Lung (tissue), 12 donors: ENCODE results near the gene IGSF6. TPM values are rescaled to one million over a fixed set of nuclear protein-coding genes. Genes with fewer than 3 reads are reported as not detected.
"Not testable (repeated sequence)": the region's sequence is repeated elsewhere in the genome, so short reads cannot be mapped to it uniquely, and the experiment has no call there.

ENCODE experiments used
- ATAC-seq: fragments of 200-7000 bp; cut with Tn5 transposase; one replicate; pipeline ENCODE4 v1.9.1; 2020; ENCODE audit warnings: moderate number of reproducible peaks; ENCODE audit not compliant: insufficient read depth, low FRiP score
- DNase-seq, 3 donors: peaks; one replicate each; pipeline ENCODE4 v3.0.0-alpha.2; 2013 to 2017
- H3K27ac ChIP-seq, 2 donors: one replicate each; pipeline ENCODE4 v1.5.1; 2013; ENCODE audit warnings: mild to moderate bottlenecking in 2 of 2, moderate library complexity in 2 of 2, control low read depth in 1 of 2, inconsistent platforms in 1 of 2, low read depth in 1 of 2, low read length in 1 of 2
- H3K27me3 ChIP-seq, 3 donors: one replicate each; pipeline ENCODE4 v1.5.1; 2013; ENCODE audit warnings: low read length in 2 of 3; ENCODE audit not compliant: control insufficient read depth in 3 of 3, insufficient read depth in 3 of 3
- H3K36me3 ChIP-seq, 4 donors: one replicate each; pipeline ENCODE4 v1.5.1; 2013; ENCODE audit warnings: low read length in 4 of 4, mild to moderate bottlenecking in 1 of 4, moderate library complexity in 1 of 4; ENCODE audit not compliant: control insufficient read depth in 4 of 4, insufficient read depth in 4 of 4
- H3K4me1 ChIP-seq, 5 donors: one replicate each; pipeline ENCODE4 v1.5.1; 2013; ENCODE audit warnings: low read length in 5 of 5, mild to moderate bottlenecking in 2 of 5, moderate library complexity in 1 of 5; ENCODE audit not compliant: control insufficient read depth in 5 of 5, insufficient read depth in 5 of 5
- H3K4me3 ChIP-seq: one replicate; pipeline ENCODE4 v1.5.1; 2013; ENCODE audit warnings: mild to moderate bottlenecking, control low read depth, moderate library complexity
- H3K9ac ChIP-seq, 2 donors: one replicate each; pipeline ENCODE4 v1.5.1; 2013; ENCODE audit warnings: low read length in 2 of 2, control low read depth in 1 of 2; ENCODE audit not compliant: insufficient read depth in 1 of 2
- H3K9me3 ChIP-seq, 4 donors: one replicate each; pipeline ENCODE4 v1.5.1; 2013; ENCODE audit warnings: low read length in 3 of 4, mild to moderate bottlenecking in 1 of 4, moderate library complexity in 1 of 4; ENCODE audit not compliant: control insufficient read depth in 4 of 4, insufficient read depth in 3 of 4
- WGBS, 2 donors: extraction: QIAGEN DNeasy Blood & Tissue Kit; methylation state at CpG; one replicate each; pipeline ENCODE4 v1.1.7; 2013; 5-methylcytosine and 5-hydroxymethylcytosine counted together
- polyA plus RNA-seq, 2 donors: library from polyadenylated mRNA; stranded (reverse); fragments of 200-250 nt; gene quantifications; one replicate each; pipeline ENCODE4 v1.2.1, GENCODE V29; 2013
- total RNA-seq, 2 donors: library from RNA; depleted of rRNA in 1 of 2; stranded (reverse); fragments of >200 nt in 1 of 2; gene quantifications; one replicate each; pipeline ENCODE4 v1.2.1, GENCODE V29; 2014 to 2021
- TF ChIP-seq, protein P1 (sequence below): IDR thresholded peaks from 2 replicates; pipeline ENCODE4 v1.5.1; 2012; ENCODE audit warnings: mild to moderate bottlenecking; ENCODE audit errors: control extremely low read depth, extremely low read depth
- donor health status: control.
- donor health status: control.
- donor health status: Bipolar disorder and iron deficiency.
- donor health status: healthy.
- donor health status: DM: yes; HTN: yes; CAD: no.

Gene IGSF6
- total and polyA plus RNA-seq, 4 donors, result 12.2 to 54.3 (median 38.8) TPM

GRCh38 chr16:21610766-21611165, 41.6 kb downstream of the IGSF6 start:
- ATAC-seq (no peak), DNase-seq (no peak)
- no peak overlapping the region for H3K27ac ChIP-seq
- peaks cover 0 to 1% (median 0%) of the 10 kb centered on the region in 4 donors for H3K36me3 ChIP-seq
- TF ChIP-seq, protein P1, sequence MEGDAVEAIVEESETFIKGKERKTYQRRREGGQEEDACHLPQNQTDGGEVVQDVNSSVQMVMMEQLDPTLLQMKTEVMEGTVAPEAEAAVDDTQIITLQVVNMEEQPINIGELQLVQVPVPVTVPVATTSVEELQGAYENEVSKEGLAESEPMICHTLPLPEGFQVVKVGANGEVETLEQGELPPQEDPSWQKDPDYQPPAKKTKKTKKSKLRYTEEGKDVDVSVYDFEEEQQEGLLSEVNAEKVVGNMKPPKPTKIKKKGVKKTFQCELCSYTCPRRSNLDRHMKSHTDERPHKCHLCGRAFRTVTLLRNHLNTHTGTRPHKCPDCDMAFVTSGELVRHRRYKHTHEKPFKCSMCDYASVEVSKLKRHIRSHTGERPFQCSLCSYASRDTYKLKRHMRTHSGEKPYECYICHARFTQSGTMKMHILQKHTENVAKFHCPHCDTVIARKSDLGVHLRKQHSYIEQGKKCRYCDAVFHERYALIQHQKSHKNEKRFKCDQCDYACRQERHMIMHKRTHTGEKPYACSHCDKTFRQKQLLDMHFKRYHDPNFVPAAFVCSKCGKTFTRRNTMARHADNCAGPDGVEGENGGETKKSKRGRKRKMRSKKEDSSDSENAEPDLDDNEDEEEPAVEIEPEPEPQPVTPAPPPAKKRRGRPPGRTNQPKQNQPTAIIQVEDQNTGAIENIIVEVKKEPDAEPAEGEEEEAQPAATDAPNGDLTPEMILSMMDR, result no peak
- H3K4me3 ChIP-seq, result no peak overlapping the region
- peaks cover 5 to 22% (median 9%) of the 10 kb centered on the region in 5 donors for H3K4me1 ChIP-seq
- H3K9me3 ChIP-seq, result no peaks in the 10 kb centered on the region
- WGBS, 2 donors, result 52 to 80% methylated on average over 2 of the region's 2 CpGs
- H3K27me3 ChIP-seq, result no peaks in the 10 kb centered on the region
- H3K9ac ChIP-seq, result no peak overlapping the region

GRCh38 chr16:21610006-21610544, 42.3 kb downstream of the IGSF6 start:
- H3K9me3 ChIP-seq, result no peaks in the 10 kb centered on the region
- H3K36me3 ChIP-seq, result peaks cover 0 to 1% (median 0%) of the 10 kb centered on the region in 4 donors
- H3K27ac ChIP-seq, result no peak overlapping the region
- H3K4me1 ChIP-seq, result peaks cover 6 to 26% (median 9%) of the 10 kb centered on the region in 5 donors
- H3K9ac ChIP-seq, result no peak overlapping the region
- no peaks in the 10 kb centered on the region for H3K27me3 ChIP-seq
- TF ChIP-seq, protein P1, result no peak
- H3K4me3 ChIP-seq, result no peak overlapping the region
- DNase-seq (no peak), ATAC-seq (no peak)
- 80 to 87% methylated on average over 3 of the region's 3 CpGs for WGBS, 2 donors

DNA sequence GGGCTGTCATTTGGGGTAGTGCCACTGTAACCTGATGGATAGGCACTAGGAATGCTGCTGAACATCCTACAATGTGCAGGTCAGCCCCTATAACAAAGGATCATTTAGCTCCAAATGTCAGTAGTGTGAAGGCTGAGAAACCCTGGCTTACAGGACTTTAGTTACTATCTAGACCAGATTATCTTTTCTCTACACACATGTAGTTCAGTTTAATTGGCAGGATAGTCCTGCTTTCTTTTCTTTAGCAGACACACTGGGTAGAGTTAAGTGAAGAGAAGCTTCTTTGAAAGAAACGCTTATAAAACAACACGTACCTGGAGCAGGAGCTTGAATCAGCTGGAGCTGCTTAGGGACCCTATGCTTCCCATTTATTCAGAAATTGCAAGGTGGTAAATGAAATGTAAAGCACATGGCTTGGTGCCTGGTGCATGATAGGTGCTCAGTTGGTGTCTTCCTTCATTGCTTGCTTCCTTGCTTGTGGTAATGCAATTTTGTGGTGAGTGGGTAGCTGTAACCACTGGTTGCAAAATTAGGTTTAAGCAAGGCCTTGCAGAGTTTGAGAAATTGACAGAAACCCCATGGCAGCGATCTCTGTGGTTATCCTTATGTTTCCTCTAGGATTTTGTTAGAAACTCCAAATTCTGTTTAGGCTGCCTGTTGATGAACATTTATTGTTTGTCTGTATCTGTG, 43.6 kb downstream of the IGSF6 start:
- DNase-seq (no peak), ATAC-seq (no peak)
- H3K9ac ChIP-seq, result no peak overlapping the region
- no peaks in the 10 kb centered on the region for H3K27me3 ChIP-seq
- H3K27ac ChIP-seq, result no peak overlapping the region
- WGBS, 2 donors, result 28 to 73% methylated on average over 3 of the region's 3 CpGs
- H3K4me3 ChIP-seq, result no peak overlapping the region
- TF ChIP-seq, protein P1, result no peak
- H3K4me1 ChIP-seq, result peaks cover 8 to 28% (median 15%) of the 10 kb centered on the region in 5 donors
- H3K9me3 ChIP-seq, result no peaks in the 10 kb centered on the region
- no peaks in the 10 kb centered on the region for H3K36me3 ChIP-seq

GRCh38 chr16:21605848-21606247, 46.6 kb downstream of the IGSF6 start:
- H3K9ac ChIP-seq, DNase-seq, ATAC-seq, H3K27me3 ChIP-seq, H3K36me3 ChIP-seq, H3K4me3 ChIP-seq, H3K9me3 ChIP-seq, H3K27ac ChIP-seq: not testable (repeated sequence)
- peaks cover 5 to 21% (median 13%) of the 10 kb centered on the region in 5 donors for H3K4me1 ChIP-seq
- 90 to 93% methylated on average over 8 of the region's 8 CpGs for WGBS, 2 donors
